GM12872 (cell line): ENCODE data around the gene FMNL1.

Experiments
- TF ChIP-seq, protein P1 (sequence below): IDR thresholded peaks from 3 replicates; pipeline ENCODE4 v1.5.1; 2011; ENCODE audit warnings: low read depth, mild to moderate bottlenecking, low read length, moderate library complexity; ENCODE audit not compliant: insufficient read depth

FMNL1 gene, protein sequence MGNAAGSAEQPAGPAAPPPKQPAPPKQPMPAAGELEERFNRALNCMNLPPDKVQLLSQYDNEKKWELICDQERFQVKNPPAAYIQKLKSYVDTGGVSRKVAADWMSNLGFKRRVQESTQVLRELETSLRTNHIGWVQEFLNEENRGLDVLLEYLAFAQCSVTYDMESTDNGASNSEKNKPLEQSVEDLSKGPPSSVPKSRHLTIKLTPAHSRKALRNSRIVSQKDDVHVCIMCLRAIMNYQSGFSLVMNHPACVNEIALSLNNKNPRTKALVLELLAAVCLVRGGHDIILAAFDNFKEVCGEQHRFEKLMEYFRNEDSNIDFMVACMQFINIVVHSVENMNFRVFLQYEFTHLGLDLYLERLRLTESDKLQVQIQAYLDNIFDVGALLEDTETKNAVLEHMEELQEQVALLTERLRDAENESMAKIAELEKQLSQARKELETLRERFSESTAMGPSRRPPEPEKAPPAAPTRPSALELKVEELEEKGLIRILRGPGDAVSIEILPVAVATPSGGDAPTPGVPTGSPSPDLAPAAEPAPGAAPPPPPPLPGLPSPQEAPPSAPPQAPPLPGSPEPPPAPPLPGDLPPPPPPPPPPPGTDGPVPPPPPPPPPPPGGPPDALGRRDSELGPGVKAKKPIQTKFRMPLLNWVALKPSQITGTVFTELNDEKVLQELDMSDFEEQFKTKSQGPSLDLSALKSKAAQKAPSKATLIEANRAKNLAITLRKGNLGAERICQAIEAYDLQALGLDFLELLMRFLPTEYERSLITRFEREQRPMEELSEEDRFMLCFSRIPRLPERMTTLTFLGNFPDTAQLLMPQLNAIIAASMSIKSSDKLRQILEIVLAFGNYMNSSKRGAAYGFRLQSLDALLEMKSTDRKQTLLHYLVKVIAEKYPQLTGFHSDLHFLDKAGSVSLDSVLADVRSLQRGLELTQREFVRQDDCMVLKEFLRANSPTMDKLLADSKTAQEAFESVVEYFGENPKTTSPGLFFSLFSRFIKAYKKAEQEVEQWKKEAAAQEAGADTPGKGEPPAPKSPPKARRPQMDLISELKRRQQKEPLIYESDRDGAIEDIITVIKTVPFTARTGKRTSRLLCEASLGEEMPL

DNA sequence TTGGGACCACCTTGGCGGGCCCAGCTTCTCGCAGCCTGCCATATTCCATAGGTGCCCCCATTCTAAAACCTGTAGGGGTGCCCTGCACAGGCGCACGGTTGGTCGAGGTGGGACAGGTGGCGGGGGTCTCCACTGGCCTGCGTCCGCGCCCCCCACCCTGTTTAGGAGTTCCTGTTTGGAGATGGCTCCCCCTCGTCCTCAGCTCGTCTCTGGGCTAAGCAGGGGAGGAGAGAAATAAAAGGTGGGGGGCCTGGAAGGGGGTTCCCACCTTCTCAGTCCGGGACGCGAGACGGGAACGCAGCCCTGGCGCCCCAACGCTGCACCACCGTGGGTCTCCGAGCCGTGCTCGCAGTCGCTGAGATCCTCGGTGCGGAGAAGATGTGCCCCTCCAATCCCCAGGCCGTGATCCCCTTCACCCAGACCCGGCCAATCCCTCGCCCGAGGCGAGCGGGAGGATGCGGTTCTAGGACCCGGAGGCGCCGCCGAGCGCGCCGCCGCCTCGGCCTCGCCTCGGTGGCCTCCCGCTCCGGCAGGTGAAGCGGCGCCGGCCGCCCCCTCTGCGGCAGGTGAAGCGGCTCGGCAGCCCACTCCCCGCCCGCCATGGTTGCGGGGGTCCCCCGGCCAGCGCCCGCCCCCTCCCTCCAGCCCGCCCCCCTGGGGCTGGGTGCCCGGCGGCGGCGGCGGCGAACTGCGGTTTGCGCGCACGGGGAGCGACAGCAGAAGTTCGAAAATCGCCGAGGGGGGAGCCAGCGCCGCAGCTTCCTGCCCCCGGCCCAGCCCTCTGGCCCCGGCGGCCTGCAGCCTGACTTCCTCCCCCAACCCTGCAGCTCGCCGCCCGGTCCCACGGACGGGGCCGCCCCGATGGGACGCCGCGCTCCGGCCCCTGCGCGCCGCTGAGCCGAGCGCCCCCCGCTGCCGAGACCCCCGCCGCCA, at the start of gene FMNL1:
Gene FMNL1 (plus strand): TSS at position 805 of the 933 bp plus-strand sequence. CDS start 240 bp downstream, outside the sequence.
- TF ChIP-seq, protein P1, sequence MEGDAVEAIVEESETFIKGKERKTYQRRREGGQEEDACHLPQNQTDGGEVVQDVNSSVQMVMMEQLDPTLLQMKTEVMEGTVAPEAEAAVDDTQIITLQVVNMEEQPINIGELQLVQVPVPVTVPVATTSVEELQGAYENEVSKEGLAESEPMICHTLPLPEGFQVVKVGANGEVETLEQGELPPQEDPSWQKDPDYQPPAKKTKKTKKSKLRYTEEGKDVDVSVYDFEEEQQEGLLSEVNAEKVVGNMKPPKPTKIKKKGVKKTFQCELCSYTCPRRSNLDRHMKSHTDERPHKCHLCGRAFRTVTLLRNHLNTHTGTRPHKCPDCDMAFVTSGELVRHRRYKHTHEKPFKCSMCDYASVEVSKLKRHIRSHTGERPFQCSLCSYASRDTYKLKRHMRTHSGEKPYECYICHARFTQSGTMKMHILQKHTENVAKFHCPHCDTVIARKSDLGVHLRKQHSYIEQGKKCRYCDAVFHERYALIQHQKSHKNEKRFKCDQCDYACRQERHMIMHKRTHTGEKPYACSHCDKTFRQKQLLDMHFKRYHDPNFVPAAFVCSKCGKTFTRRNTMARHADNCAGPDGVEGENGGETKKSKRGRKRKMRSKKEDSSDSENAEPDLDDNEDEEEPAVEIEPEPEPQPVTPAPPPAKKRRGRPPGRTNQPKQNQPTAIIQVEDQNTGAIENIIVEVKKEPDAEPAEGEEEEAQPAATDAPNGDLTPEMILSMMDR = no peak

DNA sequence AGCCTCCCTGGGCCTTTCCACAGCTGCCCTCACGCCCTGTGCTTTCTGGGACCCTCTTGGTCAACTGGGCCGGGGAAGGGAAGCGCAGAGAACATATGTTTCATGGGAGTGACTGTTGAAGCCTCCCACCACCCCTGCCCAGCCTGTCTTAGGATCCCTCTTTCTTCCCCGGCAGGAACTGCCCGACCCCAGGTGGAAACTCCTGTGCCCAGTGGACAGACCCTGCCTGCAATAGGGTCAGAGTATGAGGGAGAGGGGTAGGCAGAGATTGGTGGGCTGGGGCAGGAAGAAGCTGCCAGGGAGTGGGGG, 49.5 kb upstream of the FMNL1 start:
- TF ChIP-seq, protein P1 = no peak

DNA sequence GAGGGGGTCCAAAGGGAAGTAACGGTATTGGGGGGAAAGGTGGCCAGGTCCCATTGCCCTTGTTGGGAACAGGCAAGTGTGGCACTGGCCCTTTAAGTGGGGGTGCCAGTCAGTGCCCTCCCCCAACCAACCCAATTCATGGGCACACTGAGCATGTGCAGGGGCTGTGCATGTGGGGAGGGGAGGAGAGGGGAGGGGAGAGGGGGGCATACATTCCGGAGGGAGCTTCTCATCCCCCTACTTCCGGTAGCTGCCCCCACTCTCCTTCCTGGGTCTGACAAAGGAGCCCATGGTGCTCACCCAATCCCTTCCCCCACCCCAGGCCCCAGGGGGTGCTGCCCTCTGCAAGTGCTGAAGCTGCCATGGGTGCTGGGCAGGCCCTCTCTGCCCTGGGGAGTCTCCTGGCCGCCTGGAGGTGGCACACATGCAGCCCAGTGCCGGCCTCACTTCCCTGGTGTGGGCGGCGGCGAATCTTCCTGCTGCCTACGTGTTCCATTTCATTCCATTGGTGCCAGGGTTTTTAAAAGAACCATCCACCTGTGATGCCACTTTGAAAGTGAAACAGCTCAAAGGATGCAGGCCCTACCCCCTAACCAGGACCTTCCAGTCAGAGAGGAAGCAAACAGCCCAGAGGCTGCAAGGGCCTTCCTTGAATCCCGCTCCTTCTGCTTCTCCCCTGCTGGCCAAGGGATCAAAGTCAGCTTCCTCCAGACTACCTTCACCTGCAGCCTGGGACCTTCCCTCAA, 49.0 kb upstream of the FMNL1 start:
- TF ChIP-seq, protein P1 = no peak; the same call in 2 of the 3 replicates

DNA sequence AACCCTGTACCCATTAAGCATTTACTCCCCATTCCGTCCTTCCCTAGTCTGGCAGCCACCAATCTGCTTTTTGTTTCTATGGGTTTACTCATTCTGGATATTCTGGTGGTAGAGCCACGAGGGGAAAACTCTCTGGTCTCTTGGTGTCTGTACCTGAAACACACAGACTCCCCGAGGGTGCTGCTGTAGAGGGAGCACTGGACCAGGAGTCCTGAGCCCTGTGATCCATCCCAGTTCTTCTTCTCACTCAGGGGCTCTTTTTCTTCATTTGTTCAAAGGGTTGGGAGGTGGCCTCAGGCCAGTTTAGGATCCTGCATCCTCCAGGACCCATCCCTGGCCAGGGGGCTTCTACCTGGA, 45.9 kb upstream of the FMNL1 start:
- TF ChIP-seq, protein P1 = no peak

DNA sequence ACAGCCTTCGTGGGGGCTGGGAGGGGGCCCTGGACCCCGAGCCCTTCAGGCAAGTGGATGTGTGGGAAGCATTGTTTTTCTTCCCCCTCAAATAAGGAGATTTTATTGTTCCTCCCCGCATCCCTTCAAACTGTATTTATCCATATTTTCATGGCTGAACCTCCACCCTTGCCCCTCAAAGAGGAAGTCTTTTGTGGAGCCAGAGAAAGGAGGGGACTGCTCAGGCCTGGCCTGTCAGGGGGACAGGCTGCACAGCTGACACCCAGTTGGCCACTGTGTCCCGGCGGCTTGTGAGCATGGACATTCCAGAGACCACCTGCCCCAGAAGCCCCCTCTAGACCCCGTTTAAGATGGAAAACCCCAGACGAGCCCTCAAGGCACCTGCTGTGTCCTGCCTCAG, 44.1 kb upstream of the FMNL1 start:
- TF ChIP-seq, protein P1 = no peak

DNA sequence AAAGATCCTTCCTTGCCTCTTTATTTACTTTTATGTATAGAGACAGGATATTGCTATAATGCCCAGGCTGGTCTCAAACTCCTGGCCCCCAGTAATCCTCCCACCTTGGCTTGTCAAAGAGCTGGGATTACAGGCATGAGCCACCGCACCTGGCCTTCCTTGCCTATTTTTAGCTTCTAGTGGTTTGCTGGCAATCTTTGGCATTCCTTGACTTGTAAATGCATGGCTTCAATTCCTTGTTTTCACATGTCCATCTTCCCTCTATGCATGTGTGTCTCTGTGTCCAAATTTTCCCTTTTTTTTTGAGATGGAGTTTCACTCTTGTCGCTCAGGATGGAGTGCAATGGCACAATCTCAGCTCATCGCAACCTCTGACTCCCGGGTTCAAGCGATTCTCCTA, 37.5 kb upstream of the FMNL1 start:
- TF ChIP-seq, protein P1 = no peak
